ENCODE data around the gene CASZ1.

GRCh38 chr1:10824821-10825540, 28.5 kb upstream of the CASZ1 start:
- TF ChIP-seq, protein P1, sequence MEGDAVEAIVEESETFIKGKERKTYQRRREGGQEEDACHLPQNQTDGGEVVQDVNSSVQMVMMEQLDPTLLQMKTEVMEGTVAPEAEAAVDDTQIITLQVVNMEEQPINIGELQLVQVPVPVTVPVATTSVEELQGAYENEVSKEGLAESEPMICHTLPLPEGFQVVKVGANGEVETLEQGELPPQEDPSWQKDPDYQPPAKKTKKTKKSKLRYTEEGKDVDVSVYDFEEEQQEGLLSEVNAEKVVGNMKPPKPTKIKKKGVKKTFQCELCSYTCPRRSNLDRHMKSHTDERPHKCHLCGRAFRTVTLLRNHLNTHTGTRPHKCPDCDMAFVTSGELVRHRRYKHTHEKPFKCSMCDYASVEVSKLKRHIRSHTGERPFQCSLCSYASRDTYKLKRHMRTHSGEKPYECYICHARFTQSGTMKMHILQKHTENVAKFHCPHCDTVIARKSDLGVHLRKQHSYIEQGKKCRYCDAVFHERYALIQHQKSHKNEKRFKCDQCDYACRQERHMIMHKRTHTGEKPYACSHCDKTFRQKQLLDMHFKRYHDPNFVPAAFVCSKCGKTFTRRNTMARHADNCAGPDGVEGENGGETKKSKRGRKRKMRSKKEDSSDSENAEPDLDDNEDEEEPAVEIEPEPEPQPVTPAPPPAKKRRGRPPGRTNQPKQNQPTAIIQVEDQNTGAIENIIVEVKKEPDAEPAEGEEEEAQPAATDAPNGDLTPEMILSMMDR (IDR thresholded peaks at IDR 0.05; ENCODE audit: extremely low read depth in 1 of 2, insufficient read depth in 1 of 2, low read depth in 1 of 2, low read length in 2 of 2) = no peak
- no peak for TF ChIP-seq MAX (IDR thresholded peaks at IDR 0.05; ENCODE audit: insufficient read depth, insufficient read length)
- TF ChIP-seq POLR2A (IDR thresholded peaks at IDR 0.05; ENCODE audit: low read depth, low read length) = no peak
- TF ChIP-seq POLR2AphosphoS5 (IDR thresholded peaks at IDR 0.05; ENCODE audit: insufficient read depth, low read depth, low read length) = no peak
- TF ChIP-seq EZH2 (IDR thresholded peaks at IDR 0.05; ENCODE audit: borderline replicate concordance, low read depth, low read length, severe bottlenecking) = no peak
- TF ChIP-seq GATA2 (IDR thresholded peaks at IDR 0.05; ENCODE audit: insufficient read depth, insufficient read length, low read depth, low read length) = no peak
- TF ChIP-seq JUN (IDR thresholded peaks at IDR 0.05; ENCODE audit: borderline replicate concordance, insufficient read depth, insufficient read length, low read depth) = no peak
- no peak for TF ChIP-seq MYC (IDR thresholded peaks at IDR 0.05; ENCODE audit: low read depth, low read length)
